DND-41 (cell line): ENCODE data around the gene DLST.

Experiments used
- EZH2 ChIP-seq: IDR thresholded peaks from 3 replicates; pipeline ENCODE4 v1.6.1; 2012; ENCODE audit warnings: borderline replicate concordance, low read depth, mild to moderate bottlenecking, moderate library complexity, low read length, inconsistent platforms; ENCODE audit not compliant: severe bottlenecking
- TF ChIP-seq, protein P1 (sequence below): IDR thresholded peaks from 2 replicates; pipeline ENCODE4 v1.5.1; 2012; ENCODE audit warnings: borderline replicate concordance, low read length, moderate library complexity, mild to moderate bottlenecking; ENCODE audit not compliant: poor library complexity, severe bottlenecking; ENCODE audit errors: extremely low read depth

DNA sequence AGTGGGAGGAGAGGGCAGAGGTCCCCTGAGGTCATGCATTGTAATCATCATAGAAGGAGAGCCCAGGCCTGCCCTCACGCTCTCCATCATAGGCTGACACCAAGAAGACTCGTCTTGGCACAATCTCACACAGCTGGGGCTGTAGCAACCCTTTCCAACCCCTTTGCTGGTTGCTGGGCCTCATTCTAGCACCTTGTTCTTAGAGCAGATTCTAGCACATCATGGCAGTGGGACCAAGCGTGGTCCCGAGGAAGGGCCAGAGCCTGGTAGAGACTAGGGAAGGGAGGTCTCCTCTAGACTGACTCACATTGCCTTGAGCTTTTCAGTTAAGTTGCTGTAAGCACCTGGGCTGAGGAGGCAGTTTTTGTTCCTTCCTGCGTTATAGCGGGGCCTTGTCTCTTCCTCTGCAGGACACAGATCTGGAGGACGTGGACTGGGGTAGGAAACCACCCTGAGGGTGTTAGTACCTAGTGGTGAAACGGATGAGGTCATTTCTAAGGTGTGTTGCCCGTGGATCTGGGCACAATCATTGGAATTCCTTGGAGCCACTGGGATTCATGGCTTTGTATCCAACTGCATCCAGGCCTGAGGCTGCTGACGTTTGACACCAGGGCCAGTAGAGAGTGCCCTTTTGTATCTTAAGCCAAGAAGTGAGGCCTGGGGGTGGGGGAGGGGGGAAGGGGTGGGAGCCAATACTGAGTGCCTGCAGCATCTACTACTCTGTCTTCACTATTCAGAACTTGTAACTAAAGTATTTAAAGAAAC, 21.4 kb downstream of the DLST start:
- TF ChIP-seq, protein P1, sequence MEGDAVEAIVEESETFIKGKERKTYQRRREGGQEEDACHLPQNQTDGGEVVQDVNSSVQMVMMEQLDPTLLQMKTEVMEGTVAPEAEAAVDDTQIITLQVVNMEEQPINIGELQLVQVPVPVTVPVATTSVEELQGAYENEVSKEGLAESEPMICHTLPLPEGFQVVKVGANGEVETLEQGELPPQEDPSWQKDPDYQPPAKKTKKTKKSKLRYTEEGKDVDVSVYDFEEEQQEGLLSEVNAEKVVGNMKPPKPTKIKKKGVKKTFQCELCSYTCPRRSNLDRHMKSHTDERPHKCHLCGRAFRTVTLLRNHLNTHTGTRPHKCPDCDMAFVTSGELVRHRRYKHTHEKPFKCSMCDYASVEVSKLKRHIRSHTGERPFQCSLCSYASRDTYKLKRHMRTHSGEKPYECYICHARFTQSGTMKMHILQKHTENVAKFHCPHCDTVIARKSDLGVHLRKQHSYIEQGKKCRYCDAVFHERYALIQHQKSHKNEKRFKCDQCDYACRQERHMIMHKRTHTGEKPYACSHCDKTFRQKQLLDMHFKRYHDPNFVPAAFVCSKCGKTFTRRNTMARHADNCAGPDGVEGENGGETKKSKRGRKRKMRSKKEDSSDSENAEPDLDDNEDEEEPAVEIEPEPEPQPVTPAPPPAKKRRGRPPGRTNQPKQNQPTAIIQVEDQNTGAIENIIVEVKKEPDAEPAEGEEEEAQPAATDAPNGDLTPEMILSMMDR: no peak
- TF ChIP-seq EZH2: no peak
